Measurements from ENCODE around the gene HNRNPA0.
A peak's percentile ranks its signal among the peaks of the same experiment; 100 is the strongest.

Gene HNRNPA0

GRCh38 chr5:137760719-137761516 lies 6.8 kb upstream of the HNRNPA0 start:
- H3K27me3 Mint-ChIP-seq: no peaks in the 10 kb centered on the region
- H3K4me3 Mint-ChIP-seq: no peak overlapping the region
- no peak overlapping the region for H3K27ac Mint-ChIP-seq
- ATAC-seq: no peak
- H3K36me3 Mint-ChIP-seq: peaks cover 8% of the 10 kb centered on the region
- no peaks in the 10 kb centered on the region for H3K9me3 Mint-ChIP-seq
- H3K4me1 Mint-ChIP-seq: no peaks in the 10 kb centered on the region

- Mint-ChIP-seq H3K9me3 (no peaks in the 10 kb centered on the region), H3K27ac (no peak overlapping the region), H3K4me1 (peaks cover 1% of the 10 kb centered on the region), H3K4me3 (no peak overlapping the region), H3K36me3 (peaks cover 2% of the 10 kb centered on the region), H3K27me3 (no peaks in the 10 kb centered on the region)
- ATAC-seq: no peak
These were observed 6.1 kb upstream of the HNRNPA0 start for GRCh38 chr5:137760294-137760693.

- Mint-ChIP-seq H3K4me1 (peaks cover 5% of the 10 kb centered on the region), H3K27me3 (no peaks in the 10 kb centered on the region), H3K9me3 (no peaks in the 10 kb centered on the region), H3K36me3 (no peaks in the 10 kb centered on the region), H3K27ac (no peak overlapping the region), H3K4me3 (no peak overlapping the region)
- ATAC-seq: no peak
These were observed 4.6 kb upstream of the HNRNPA0 start for GRCh38 chr5:137758715-137759306.

GRCh38 chr5:137758121-137758520 lies 4.0 kb upstream of the HNRNPA0 start:
- Mint-ChIP-seq H3K36me3 (peaks cover 7% of the 10 kb centered on the region), H3K27ac (no peak overlapping the region), H3K4me1 (peaks cover 5% of the 10 kb centered on the region), H3K9me3 (no peaks in the 10 kb centered on the region), H3K27me3 (no peaks in the 10 kb centered on the region), H3K4me3 (no peak overlapping the region)
- ATAC-seq: no peak

GRCh38 chr5:137757634-137758033 lies 3.5 kb upstream of the HNRNPA0 start:
- ATAC-seq: no peak
- Mint-ChIP-seq H3K36me3 (peaks cover 12% of the 10 kb centered on the region), H3K9me3 (no peaks in the 10 kb centered on the region), H3K27me3 (no peaks in the 10 kb centered on the region), H3K4me3 (no peak overlapping the region), H3K27ac (no peak overlapping the region), H3K4me1 (peaks cover 5% of the 10 kb centered on the region)

- Mint-ChIP-seq H3K9me3 (no peaks in the 10 kb centered on the region), H3K4me1 (peaks cover 26% of the 10 kb centered on the region)
These were observed 999 bp upstream of the HNRNPA0 start for GRCh38 chr5:137754961-137755762.

GRCh38 chr5:137753691-137754187 lies 424 bp downstream of the HNRNPA0 start:
- peak; percentile 32 for ATAC-seq
- Mint-ChIP-seq H3K36me3 (peaks cover 30% of the 10 kb centered on the region), H3K4me3 (peak overlapping the region; percentile 92), H3K27me3 (no peaks in the 10 kb centered on the region), H3K27ac (peak overlapping the region; percentile 97), H3K4me1 (peaks cover 27% of the 10 kb centered on the region), H3K9me3 (no peaks in the 10 kb centered on the region)

More at GRCh38 chr5:137754961-137755762, 999 bp upstream of the HNRNPA0 start:
- Mint-ChIP-seq H3K36me3 (peaks cover 30% of the 10 kb centered on the region), H3K4me3 (peak overlapping the region; percentile 92), H3K27ac (peak overlapping the region; percentile 97), H3K27me3 (no peaks in the 10 kb centered on the region)
- ATAC-seq: no peak

- H3K27ac Mint-ChIP-seq: peak overlapping the region; percentile 97
- H3K4me3 Mint-ChIP-seq: peak overlapping the region; percentile 92
- H3K27me3 Mint-ChIP-seq: no peaks in the 10 kb centered on the region
- H3K4me1 Mint-ChIP-seq: peaks cover 27% of the 10 kb centered on the region
- peaks cover 30% of the 10 kb centered on the region for H3K36me3 Mint-ChIP-seq
- H3K9me3 Mint-ChIP-seq: no peaks in the 10 kb centered on the region
- no peak for ATAC-seq
These were observed 1.1 kb downstream of the HNRNPA0 start for GRCh38 chr5:137752905-137753690.

GRCh38 chr5:137751869-137752491 lies 2.2 kb downstream of the HNRNPA0 start:
- no peak for ATAC-seq
- peak overlapping the region; percentile 97 for H3K27ac Mint-ChIP-seq
- H3K9me3 Mint-ChIP-seq: no peaks in the 10 kb centered on the region
- H3K4me3 Mint-ChIP-seq: peak overlapping the region; percentile 92
- H3K36me3 Mint-ChIP-seq: peaks cover 30% of the 10 kb centered on the region
- H3K4me1 Mint-ChIP-seq: peaks cover 27% of the 10 kb centered on the region
- no peaks in the 10 kb centered on the region for H3K27me3 Mint-ChIP-seq

- ATAC-seq: no peak
- Mint-ChIP-seq H3K4me3 (no peak overlapping the region), H3K4me1 (peaks cover 27% of the 10 kb centered on the region), H3K36me3 (peaks cover 30% of the 10 kb centered on the region), H3K27me3 (no peaks in the 10 kb centered on the region), H3K27ac (no peak overlapping the region), H3K9me3 (no peaks in the 10 kb centered on the region)
These were observed 3.7 kb downstream of the HNRNPA0 start for GRCh38 chr5:137750436-137750835.

- Mint-ChIP-seq H3K27ac (no peak overlapping the region), H3K4me3 (no peak overlapping the region), H3K9me3 (no peaks in the 10 kb centered on the region), H3K27me3 (no peaks in the 10 kb centered on the region), H3K36me3 (peaks cover 20% of the 10 kb centered on the region), H3K4me1 (peaks cover 22% of the 10 kb centered on the region)
- ATAC-seq: no peak
These were observed 6.3 kb downstream of the HNRNPA0 start for GRCh38 chr5:137747848-137748247.

- Mint-ChIP-seq H3K4me3 (no peak overlapping the region), H3K4me1 (no peaks in the 10 kb centered on the region), H3K36me3 (no peaks in the 10 kb centered on the region), H3K27me3 (no peaks in the 10 kb centered on the region), H3K27ac (no peak overlapping the region), H3K9me3 (no peaks in the 10 kb centered on the region)
- peak; percentile 72 for ATAC-seq
These were observed 11.0 kb downstream of the HNRNPA0 start for GRCh38 chr5:137743031-137743640.

GRCh38 chr5:137741718-137742117 lies 12.4 kb downstream of the HNRNPA0 start:
- Mint-ChIP-seq H3K27ac (no peak overlapping the region), H3K4me1 (no peaks in the 10 kb centered on the region), H3K27me3 (no peaks in the 10 kb centered on the region), H3K4me3 (no peak overlapping the region), H3K9me3 (peaks cover 2% of the 10 kb centered on the region), H3K36me3 (no peaks in the 10 kb centered on the region)
- no peak for ATAC-seq

- Mint-ChIP-seq H3K27me3 (no peaks in the 10 kb centered on the region), H3K27ac (no peak overlapping the region), H3K4me3 (no peak overlapping the region), H3K36me3 (no peaks in the 10 kb centered on the region), H3K4me1 (no peaks in the 10 kb centered on the region), H3K9me3 (peaks cover 2% of the 10 kb centered on the region)
- no peak for ATAC-seq
These were observed 14.4 kb downstream of the HNRNPA0 start for GRCh38 chr5:137739737-137740136.
